DMS 273 (cell line): Measurements from ENCODE around the gene ATP11A.
"Not testable (repeated sequence)": the region's sequence is repeated elsewhere in the genome, so short reads cannot be mapped to it uniquely, and the experiment has no call there.

Experiments
- DNase-seq: peaks from one replicate; lab custom pipeline; 2025; ENCODE audit not compliant: unreplicated experiment; lab: John Stamatoyannopoulos, UW

Gene ATP11A

GRCh38 chr13:112851107-112852038, 161.5 kb downstream of the ATP11A start:
- no peak for DNase-seq

- DNase-seq = no peak
These were observed 162.6 kb downstream of the ATP11A start for GRCh38 chr13:112852392-112852791.

GRCh38 chr13:112852808-112853207, 163.0 kb downstream of the ATP11A start:
- no peak for DNase-seq

GRCh38 chr13:112854321-112854720, 164.5 kb downstream of the ATP11A start:
- no peak for DNase-seq

GRCh38 chr13:112855859-112856258, 166.0 kb downstream of the ATP11A start:
- DNase-seq = no peak

GRCh38 chr13:112857914-112858490, 168.2 kb downstream of the ATP11A start:
- DNase-seq = no peak

GRCh38 chr13:112859128-112859816, 169.4 kb downstream of the ATP11A start:
- DNase-seq = no peak

- no peak for DNase-seq
These were observed 170.0 kb downstream of the ATP11A start for GRCh38 chr13:112859817-112860190.

- no peak for DNase-seq
These were observed 172.2 kb downstream of the ATP11A start for GRCh38 chr13:112861876-112862615.

- DNase-seq = not testable (repeated sequence)
These were observed 173.5 kb downstream of the ATP11A start for GRCh38 chr13:112863356-112863755.

GRCh38 chr13:112865478-112865877, 175.6 kb downstream of the ATP11A start:
- DNase-seq = not testable (repeated sequence)

GRCh38 chr13:112867301-112867711, 177.5 kb downstream of the ATP11A start:
- DNase-seq = no peak

- no peak for DNase-seq
These were observed 178.5 kb downstream of the ATP11A start for GRCh38 chr13:112868308-112868707.

GRCh38 chr13:112869202-112870050, 179.6 kb downstream of the ATP11A start:
- no peak for DNase-seq

GRCh38 chr13:112870051-112870331, 180.2 kb downstream of the ATP11A start:
- DNase-seq = no peak

GRCh38 chr13:112870737-112871287, 181.0 kb downstream of the ATP11A start:
- no peak for DNase-seq

GRCh38 chr13:112871742-112872141, 181.9 kb downstream of the ATP11A start:
- DNase-seq = no peak

GRCh38 chr13:112872657-112873631, 183.1 kb downstream of the ATP11A start:
- DNase-seq = not testable (repeated sequence)
